Stimulated activated naive CD4-positive, alpha-beta T cell treated with Interleukin-2 at 50 U/mL for 16 hours (primary cell): ENCODE results near the gene BRAT1.

Experiments used
- DNase-seq: peaks from one replicate; lab custom pipeline; 2025; lab: John Stamatoyannopoulos, UW

The BRAT1 gene

GRCh38 chr7:2510130-2510776 is 45.1 kb downstream of the BRAT1 start:
- DNase-seq, result no peak

- no peak for DNase-seq
Observed at GRCh38 chr7:2509298-2509906, 45.9 kb downstream of the BRAT1 start.

GRCh38 chr7:2508327-2509215 is 46.8 kb downstream of the BRAT1 start:
- DNase-seq, result peak; percentile 72

- DNase-seq, result no peak
Observed at GRCh38 chr7:2507917-2508306, 47.4 kb downstream of the BRAT1 start.

GRCh38 chr7:2507208-2507916 is 48.0 kb downstream of the BRAT1 start:
- no peak for DNase-seq

- no peak for DNase-seq
Observed at GRCh38 chr7:2505401-2505800, 49.9 kb downstream of the BRAT1 start.

- no peak for DNase-seq
Observed at GRCh38 chr7:2504889-2505375, 50.4 kb downstream of the BRAT1 start.

GRCh38 chr7:2504128-2504888 is 51.0 kb downstream of the BRAT1 start:
- DNase-seq, result no peak

- no peak for DNase-seq
Observed at GRCh38 chr7:2503056-2503941, 52.0 kb downstream of the BRAT1 start.

- DNase-seq, result no peak
Observed at GRCh38 chr7:2502647-2502966, 52.7 kb downstream of the BRAT1 start.

GRCh38 chr7:2501947-2502646 is 53.2 kb downstream of the BRAT1 start:
- DNase-seq, result no peak

GRCh38 chr7:2500701-2501100 is 54.6 kb downstream of the BRAT1 start:
- DNase-seq, result no peak

- DNase-seq, result no peak
Observed at GRCh38 chr7:2499719-2500430, 55.4 kb downstream of the BRAT1 start.

- DNase-seq, result no peak
Observed at GRCh38 chr7:2499181-2499580, 56.1 kb downstream of the BRAT1 start.

- no peak for DNase-seq
Observed at GRCh38 chr7:2498708-2499107, 56.6 kb downstream of the BRAT1 start.

- DNase-seq, result no peak
Observed at GRCh38 chr7:2497500-2498336, 57.6 kb downstream of the BRAT1 start.

GRCh38 chr7:2497065-2497464 is 58.3 kb downstream of the BRAT1 start:
- no peak for DNase-seq

- no peak for DNase-seq
Observed at GRCh38 chr7:2496375-2496774, 58.9 kb downstream of the BRAT1 start.
